ENCODE measurements around the gene CTPS2. TPM values are rescaled to one million over a fixed set of nuclear protein-coding genes. Genes with fewer than 3 reads are reported as not detected.

Gene CTPS2
- total and polyA plus RNA-seq, 2 experiments from 2014 or later = 10.4 to 35.5 TPM

DNA sequence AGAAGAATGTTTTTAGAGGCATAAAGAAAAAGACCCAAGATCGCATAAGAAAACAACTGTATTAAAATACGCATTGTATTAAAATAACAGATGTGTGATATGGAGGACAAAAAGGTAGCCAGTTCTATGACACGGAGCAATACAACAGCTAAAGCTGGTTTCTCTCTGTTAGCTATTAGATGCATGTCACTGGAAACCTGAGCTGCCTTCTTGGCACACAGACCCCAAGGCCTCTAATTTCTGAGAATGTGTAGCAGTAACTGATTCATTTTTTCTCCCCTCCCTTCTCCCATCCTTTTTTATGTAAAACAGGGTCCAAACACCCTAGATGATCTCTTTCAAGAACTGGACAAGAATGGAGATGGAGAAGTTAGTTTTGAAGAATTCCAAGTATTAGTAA, 58.4 kb downstream of the CTPS2 start:
- DNase-seq (ENCODE audit: low spot score) (no peak), ATAC-seq (no peak)
- Mint-ChIP-seq H3K27me3 (ENCODE audit: insufficient read depth, low read depth, poor library complexity) (peaks cover 7% of the 10 kb centered on the region), H3K27ac (no peak overlapping the region), H3K36me3 (ENCODE audit: low read depth) (peaks cover 33% of the 10 kb centered on the region), H3K9me3 (no peaks in the 10 kb centered on the region; the same call in 2 of the 3 replicates), H3K4me1 (peaks cover 14% of the 10 kb centered on the region), H3K4me3 (no peak overlapping the region)
- Histone ChIP-seq H4K20me1 (replicated peaks; ENCODE audit: insufficient read depth) (no peaks in the 10 kb centered on the region), H3K27me3 (ENCODE audit: insufficient read depth) (no peaks in the 10 kb centered on the region), H3F3A (replicated peaks; ENCODE audit: low read depth) (no peaks in the 10 kb centered on the region), H2AFZ (no peak overlapping the region), H3K4me1 (ENCODE audit: insufficient read depth) (peaks cover 6% of the 10 kb centered on the region; the same call in 1 of the 2 replicates), H3K4me2 (no peak overlapping the region), H3K4me3 (no peak overlapping the region), H3K27ac (ENCODE audit: low read depth) (no peak overlapping the region), H3K9me2 (ENCODE audit: insufficient read depth) (no peaks in the 10 kb centered on the region), H3K79me2 (replicated peaks; ENCODE audit: insufficient read depth) (no peaks in the 10 kb centered on the region), H3K36me3 (ENCODE audit: insufficient read depth) (no peaks in the 10 kb centered on the region)
- TF ChIP-seq, protein P1, sequence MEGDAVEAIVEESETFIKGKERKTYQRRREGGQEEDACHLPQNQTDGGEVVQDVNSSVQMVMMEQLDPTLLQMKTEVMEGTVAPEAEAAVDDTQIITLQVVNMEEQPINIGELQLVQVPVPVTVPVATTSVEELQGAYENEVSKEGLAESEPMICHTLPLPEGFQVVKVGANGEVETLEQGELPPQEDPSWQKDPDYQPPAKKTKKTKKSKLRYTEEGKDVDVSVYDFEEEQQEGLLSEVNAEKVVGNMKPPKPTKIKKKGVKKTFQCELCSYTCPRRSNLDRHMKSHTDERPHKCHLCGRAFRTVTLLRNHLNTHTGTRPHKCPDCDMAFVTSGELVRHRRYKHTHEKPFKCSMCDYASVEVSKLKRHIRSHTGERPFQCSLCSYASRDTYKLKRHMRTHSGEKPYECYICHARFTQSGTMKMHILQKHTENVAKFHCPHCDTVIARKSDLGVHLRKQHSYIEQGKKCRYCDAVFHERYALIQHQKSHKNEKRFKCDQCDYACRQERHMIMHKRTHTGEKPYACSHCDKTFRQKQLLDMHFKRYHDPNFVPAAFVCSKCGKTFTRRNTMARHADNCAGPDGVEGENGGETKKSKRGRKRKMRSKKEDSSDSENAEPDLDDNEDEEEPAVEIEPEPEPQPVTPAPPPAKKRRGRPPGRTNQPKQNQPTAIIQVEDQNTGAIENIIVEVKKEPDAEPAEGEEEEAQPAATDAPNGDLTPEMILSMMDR (conservative IDR thresholded peaks at IDR 0.05; ENCODE audit: low read depth in 2 of 2) = no peak
- TF ChIP-seq POLR2AphosphoS5 (IDR thresholded peaks at IDR 0.05; ENCODE audit: low read depth) (no peak), NANOG (IDR thresholded peaks at IDR 0.05; ENCODE audit: borderline replicate concordance) (no peak), STAT1 (IDR thresholded peaks at IDR 0.05; ENCODE audit: unreplicated experiment) (no peak), EZH2 (IDR thresholded peaks at IDR 0.05; ENCODE audit: low read depth, unreplicated experiment) (no peak), EZH2phosphoT487 (IDR thresholded peaks at IDR 0.05; ENCODE audit: unreplicated experiment) (no peak), ZNF114 (CRISPR knock-in tag; IDR thresholded peaks at IDR 0.05) (no peak), JUNB (IDR thresholded peaks at IDR 0.05; ENCODE audit: unreplicated experiment) (no peak), ZNF331 (CRISPR knock-in tag; IDR thresholded peaks at IDR 0.05; ENCODE audit: low read depth) (no peak), REST (IDR thresholded peaks at IDR 0.05; ENCODE audit: unreplicated experiment) (no peak), CREB1 (CRISPR knock-in tag; IDR thresholded peaks at IDR 0.05; ENCODE audit: low read depth) (no peak)
- TF ChIP-seq, protein P2, sequence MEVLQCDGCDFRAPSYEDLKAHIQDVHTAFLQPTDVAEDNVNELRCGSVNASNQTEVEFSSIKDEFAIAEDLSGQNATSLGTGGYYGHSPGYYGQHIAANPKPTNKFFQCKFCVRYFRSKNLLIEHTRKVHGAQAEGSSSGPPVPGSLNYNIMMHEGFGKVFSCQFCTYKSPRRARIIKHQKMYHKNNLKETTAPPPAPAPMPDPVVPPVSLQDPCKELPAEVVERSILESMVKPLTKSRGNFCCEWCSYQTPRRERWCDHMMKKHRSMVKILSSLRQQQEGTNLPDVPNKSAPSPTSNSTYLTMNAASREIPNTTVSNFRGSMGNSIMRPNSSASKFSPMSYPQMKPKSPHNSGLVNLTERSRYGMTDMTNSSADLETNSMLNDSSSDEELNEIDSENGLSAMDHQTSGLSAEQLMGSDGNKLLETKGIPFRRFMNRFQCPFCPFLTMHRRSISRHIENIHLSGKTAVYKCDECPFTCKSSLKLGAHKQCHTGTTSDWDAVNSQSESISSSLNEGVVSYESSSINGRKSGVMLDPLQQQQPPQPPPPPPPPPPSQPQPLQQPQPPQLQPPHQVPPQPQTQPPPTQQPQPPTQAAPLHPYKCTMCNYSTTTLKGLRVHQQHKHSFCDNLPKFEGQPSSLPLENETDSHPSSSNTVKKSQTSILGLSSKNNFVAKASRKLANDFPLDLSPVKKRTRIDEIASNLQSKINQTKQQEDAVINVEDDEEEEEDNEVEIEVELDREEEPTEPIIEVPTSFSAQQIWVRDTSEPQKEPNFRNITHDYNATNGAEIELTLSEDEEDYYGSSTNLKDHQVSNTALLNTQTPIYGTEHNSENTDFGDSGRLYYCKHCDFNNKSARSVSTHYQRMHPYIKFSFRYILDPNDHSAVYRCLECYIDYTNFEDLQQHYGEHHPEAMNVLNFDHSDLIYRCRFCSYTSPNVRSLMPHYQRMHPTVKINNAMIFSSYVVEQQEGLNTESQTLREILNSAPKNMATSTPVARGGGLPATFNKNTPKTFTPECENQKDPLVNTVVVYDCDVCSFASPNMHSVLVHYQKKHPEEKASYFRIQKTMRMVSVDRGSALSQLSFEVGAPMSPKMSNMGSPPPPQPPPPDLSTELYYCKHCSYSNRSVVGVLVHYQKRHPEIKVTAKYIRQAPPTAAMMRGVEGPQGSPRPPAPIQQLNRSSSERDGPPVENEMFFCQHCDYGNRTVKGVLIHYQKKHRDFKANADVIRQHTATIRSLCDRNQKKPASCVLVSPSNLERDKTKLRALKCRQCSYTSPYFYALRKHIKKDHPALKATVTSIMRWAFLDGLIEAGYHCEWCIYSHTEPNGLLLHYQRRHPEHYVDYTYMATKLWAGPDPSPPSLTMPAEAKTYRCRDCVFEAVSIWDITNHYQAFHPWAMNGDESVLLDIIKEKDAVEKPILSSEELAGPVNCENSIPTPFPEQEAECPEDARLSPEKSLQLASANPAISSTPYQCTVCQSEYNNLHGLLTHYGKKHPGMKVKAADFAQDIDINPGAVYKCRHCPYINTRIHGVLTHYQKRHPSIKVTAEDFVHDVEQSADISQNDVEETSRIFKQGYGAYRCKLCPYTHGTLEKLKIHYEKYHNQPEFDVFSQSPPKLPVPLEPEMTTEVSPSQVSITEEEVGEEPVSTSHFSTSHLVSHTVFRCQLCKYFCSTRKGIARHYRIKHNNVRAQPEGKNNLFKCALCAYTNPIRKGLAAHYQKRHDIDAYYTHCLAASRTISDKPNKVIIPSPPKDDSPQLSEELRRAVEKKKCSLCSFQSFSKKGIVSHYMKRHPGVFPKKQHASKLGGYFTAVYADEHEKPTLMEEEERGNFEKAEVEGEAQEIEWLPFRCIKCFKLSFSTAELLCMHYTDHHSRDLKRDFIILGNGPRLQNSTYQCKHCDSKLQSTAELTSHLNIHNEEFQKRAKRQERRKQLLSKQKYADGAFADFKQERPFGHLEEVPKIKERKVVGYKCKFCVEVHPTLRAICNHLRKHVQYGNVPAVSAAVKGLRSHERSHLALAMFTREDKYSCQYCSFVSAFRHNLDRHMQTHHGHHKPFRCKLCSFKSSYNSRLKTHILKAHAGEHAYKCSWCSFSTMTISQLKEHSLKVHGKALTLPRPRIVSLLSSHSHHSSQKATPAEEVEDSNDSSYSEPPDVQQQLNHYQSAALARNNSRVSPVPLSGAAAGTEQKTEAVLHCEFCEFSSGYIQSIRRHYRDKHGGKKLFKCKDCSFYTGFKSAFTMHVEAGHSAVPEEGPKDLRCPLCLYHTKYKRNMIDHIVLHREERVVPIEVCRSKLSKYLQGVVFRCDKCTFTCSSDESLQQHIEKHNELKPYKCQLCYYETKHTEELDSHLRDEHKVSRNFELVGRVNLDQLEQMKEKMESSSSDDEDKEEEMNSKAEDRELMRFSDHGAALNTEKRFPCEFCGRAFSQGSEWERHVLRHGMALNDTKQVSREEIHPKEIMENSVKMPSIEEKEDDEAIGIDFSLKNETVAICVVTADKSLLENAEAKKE (CRISPR knock-in tag; IDR thresholded peaks at IDR 0.05) = no peak
- TF ChIP-seq, protein P3, sequence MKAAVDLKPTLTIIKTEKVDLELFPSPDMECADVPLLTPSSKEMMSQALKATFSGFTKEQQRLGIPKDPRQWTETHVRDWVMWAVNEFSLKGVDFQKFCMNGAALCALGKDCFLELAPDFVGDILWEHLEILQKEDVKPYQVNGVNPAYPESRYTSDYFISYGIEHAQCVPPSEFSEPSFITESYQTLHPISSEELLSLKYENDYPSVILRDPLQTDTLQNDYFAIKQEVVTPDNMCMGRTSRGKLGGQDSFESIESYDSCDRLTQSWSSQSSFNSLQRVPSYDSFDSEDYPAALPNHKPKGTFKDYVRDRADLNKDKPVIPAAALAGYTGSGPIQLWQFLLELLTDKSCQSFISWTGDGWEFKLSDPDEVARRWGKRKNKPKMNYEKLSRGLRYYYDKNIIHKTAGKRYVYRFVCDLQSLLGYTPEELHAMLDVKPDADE (IDR thresholded peaks at IDR 0.05) = no peak
